EL (cell line): ENCODE measurements around the gene SIRPB2.

Experiments
- DNase-seq: peaks from one replicate; pipeline ENCODE4 v3.0.0-alpha.2; 2016

The SIRPB2 gene

GRCh38 chr20:1469925-1470571 is 21.2 kb downstream of the SIRPB2 start:
- DNase-seq, result peak; percentile 100

GRCh38 chr20:1469306-1469905 is 21.8 kb downstream of the SIRPB2 start:
- DNase-seq, result no peak

GRCh38 chr20:1468117-1468624 is 23.0 kb downstream of the SIRPB2 start:
- no peak for DNase-seq

- DNase-seq, result no peak
Observed at GRCh38 chr20:1467355-1468116, 23.7 kb downstream of the SIRPB2 start.

GRCh38 chr20:1467082-1467354 is 24.2 kb downstream of the SIRPB2 start:
- no peak for DNase-seq

- peak; percentile 91 for DNase-seq
Observed at GRCh38 chr20:1466211-1467081, 24.8 kb downstream of the SIRPB2 start, which contains the start of gene NSFL1C. Gene NSFL1C, minus strand, starts transcription at chr20:1466849. Its CDS starts 25 bp downstream, at chr20:1466824.

GRCh38 chr20:1465470-1466210 is 25.6 kb downstream of the SIRPB2 start:
- no peak for DNase-seq

GRCh38 chr20:1463971-1464570 is 27.1 kb downstream of the SIRPB2 start:
- no peak for DNase-seq

- DNase-seq, result no peak
Observed at GRCh38 chr20:1462834-1463233, 28.4 kb downstream of the SIRPB2 start.

- DNase-seq, result no peak
Observed at GRCh38 chr20:1462001-1462400, 29.2 kb downstream of the SIRPB2 start.

- DNase-seq, result no peak
Observed at GRCh38 chr20:1460275-1460674, 30.9 kb downstream of the SIRPB2 start.

GRCh38 chr20:1457992-1458391 is 33.2 kb downstream of the SIRPB2 start:
- DNase-seq, result no peak

- DNase-seq, result peak; percentile 66
Observed at GRCh38 chr20:1456300-1456699, 34.9 kb downstream of the SIRPB2 start.

GRCh38 chr20:1450926-1451491 is 40.2 kb downstream of the SIRPB2 start:
- no peak for DNase-seq

GRCh38 chr20:1449370-1449769 is 41.9 kb downstream of the SIRPB2 start:
- DNase-seq, result no peak

GRCh38 chr20:1448081-1448620 is 43.1 kb downstream of the SIRPB2 start:
- no peak for DNase-seq

GRCh38 chr20:1446536-1446935 is 44.7 kb downstream of the SIRPB2 start:
- DNase-seq, result no peak

- DNase-seq, result no peak
Observed at GRCh38 chr20:1443085-1443484, 48.1 kb downstream of the SIRPB2 start.

- no peak for DNase-seq
Observed at GRCh38 chr20:1442304-1442703, 48.9 kb downstream of the SIRPB2 start.

GRCh38 chr20:1441133-1441532 is 50.1 kb downstream of the SIRPB2 start:
- no peak for DNase-seq

- DNase-seq, result peak; percentile 36
Observed at GRCh38 chr20:1440024-1440423, 51.2 kb downstream of the SIRPB2 start.
